AG04449 (cell line): ENCODE results near the gene FRMD4A.

Experiments
- CTCF ChIA-PET: fragments of 350-600 bp; formaldehyde crosslinking; extraction: SDS; loops from one replicate; lab custom pipeline; 2021; ENCODE audit warnings: antibody characterized with exemption; lab: Yijun Ruan, JAX
- POLR2A ChIA-PET: fragments of 400-600, 350-600 bp; formaldehyde crosslinking; extraction: SDS; loops from one replicate; lab custom pipeline; 2020; ENCODE audit warnings: antibody characterized with exemption, inconsistent platforms; lab: Yijun Ruan, JAX
- DNase-seq: peaks from one replicate; pipeline ENCODE4 v3.0.0-alpha.2; 2010; ENCODE audit warnings: low read depth, low spot score
- H3K4me3 ChIP-seq: 2 replicates; pipeline ENCODE4 v1.5.1; 2011; ENCODE audit warnings: low read depth, mild to moderate bottlenecking, control low read depth, low read length
- CTCF ChIP-seq: IDR thresholded peaks from one replicate; pipeline ENCODE4 v1.5.1; 2011; ENCODE audit warnings: mild to moderate bottlenecking, moderate library complexity, low read length, control low read depth, inconsistent platforms; ENCODE audit not compliant: insufficient read depth; ENCODE audit errors: missing control alignments

Gene FRMD4A

GRCh38 chr10:14334771-14335170 is 4.0 kb upstream of the FRMD4A start:
- H3K4me3 ChIP-seq = no peak overlapping the region
- CTCF ChIA-PET = no interaction called here
- no peak for DNase-seq
- no peak for TF ChIP-seq CTCF
- POLR2A ChIA-PET = no interaction called here

- TF ChIP-seq CTCF = no peak
Measured at GRCh38 chr10:14333606-14334005, 2.9 kb upstream of the FRMD4A start.

GRCh38 chr10:14332903-14333302 is 2.2 kb upstream of the FRMD4A start:
- no peak for DNase-seq
- ChIA-PET CTCF (no interaction called here), POLR2A (no interaction called here)
- no peak for TF ChIP-seq CTCF
- no peak overlapping the region for H3K4me3 ChIP-seq

More at GRCh38 chr10:14333606-14334005, 2.9 kb upstream of the FRMD4A start:
- POLR2A ChIA-PET = no interaction called here
- CTCF ChIA-PET = no interaction called here
- DNase-seq = no peak
- no peak overlapping the region for H3K4me3 ChIP-seq

GRCh38 chr10:14329746-14330173 is 964 bp downstream of the FRMD4A start:
- POLR2A ChIA-PET = no interaction called here
- DNase-seq = no peak
- TF ChIP-seq CTCF = no peak
- CTCF ChIA-PET = no interaction called here
- no peak overlapping the region for H3K4me3 ChIP-seq

- no peak for DNase-seq
- ChIA-PET POLR2A (no interaction called here), CTCF (no interaction called here)
- TF ChIP-seq CTCF = no peak
- no peak overlapping the region for H3K4me3 ChIP-seq
Measured at GRCh38 chr10:14328881-14329672, 1.6 kb downstream of the FRMD4A start.

- POLR2A ChIA-PET = no interaction called here
- DNase-seq = no peak
- CTCF ChIA-PET = interaction anchor here (0.8 kb wide), 1 partner anchor 58 kb away, joined by 3 read pairs; no protein-coding TSS in a partner anchor
- no peak for TF ChIP-seq CTCF
- no peak overlapping the region for H3K4me3 ChIP-seq
Measured at GRCh38 chr10:14327527-14327926, 3.2 kb downstream of the FRMD4A start.
